Activated CD4-positive, CD25-positive, alpha-beta regulatory T cell treated with anti-CD3 and anti-CD28 coated beads, Interleukin-2, amount 50 U/mL, for 24 hours (primary cell): ENCODE data around the gene IQSEC1.

Experiments used
- ATAC-seq, 2 donors: fragments of 150-1000 bp; cut with Tn5 transposase; one replicate each; pipeline ENCODE4 v1.10.0; 2021; ENCODE audit warnings: mild to moderate bottlenecking in 1 of 2, moderate library complexity in 1 of 2

The IQSEC1 gene

DNA sequence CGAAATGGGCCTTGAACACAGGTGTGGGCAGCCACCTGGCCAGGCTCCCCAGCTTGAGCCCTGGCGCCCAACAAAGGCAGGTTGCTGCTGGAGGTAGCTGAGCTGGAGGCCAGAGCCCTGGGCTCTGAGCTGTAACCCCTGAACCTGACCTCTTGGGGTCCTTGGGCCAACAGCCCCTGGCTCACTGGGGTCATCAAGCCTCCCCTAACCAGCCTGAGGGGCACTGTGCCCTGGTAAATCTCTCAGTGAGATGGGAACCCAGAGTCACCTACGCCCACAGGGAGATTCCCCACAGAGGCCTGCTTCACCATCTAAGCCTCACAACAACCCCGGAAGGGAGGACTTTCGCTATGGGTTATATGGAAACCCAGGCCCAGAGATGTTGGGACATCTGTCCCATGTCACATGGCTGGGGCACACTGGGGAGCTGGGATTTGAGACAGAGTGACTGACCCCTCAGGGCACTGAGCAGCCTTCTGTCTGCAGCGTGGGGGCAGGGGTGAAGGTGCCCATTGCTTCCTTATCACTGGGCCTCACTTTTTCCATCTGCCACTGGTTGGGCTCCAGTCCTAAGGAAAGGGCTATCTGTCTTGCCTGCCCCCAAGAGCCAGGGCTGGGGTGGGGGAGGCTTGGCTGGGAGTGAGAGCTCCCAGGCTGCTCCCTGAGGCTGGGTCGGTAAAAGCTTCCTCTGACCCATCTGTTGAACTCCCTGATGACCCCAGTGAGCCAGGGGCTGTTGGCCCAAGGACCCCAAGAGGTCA lies 59.1 kb downstream of the IQSEC1 start:
- ATAC-seq: peak in 1 of 2 donors; percentile 7

DNA sequence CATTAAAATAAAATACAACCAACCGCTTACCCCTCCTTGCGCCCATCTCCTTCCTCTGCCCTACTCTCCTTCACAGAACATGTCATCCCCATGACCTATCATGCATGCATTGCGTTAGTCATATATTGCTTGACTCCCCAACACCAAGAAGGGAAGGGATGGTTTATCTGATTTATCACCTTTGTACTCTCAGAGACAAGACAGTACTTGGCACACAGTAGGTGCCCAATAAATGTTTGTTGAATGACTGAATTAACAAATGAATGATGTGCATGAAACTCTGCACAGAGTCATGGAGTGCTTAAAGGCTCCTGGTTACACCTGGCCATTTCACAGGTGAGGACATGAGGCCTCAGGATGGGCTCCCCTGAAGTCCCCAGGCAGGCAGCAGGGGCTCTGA lies 59.7 kb downstream of the IQSEC1 start:
- peak in 1 of 2 donors; percentile 12 for ATAC-seq

DNA sequence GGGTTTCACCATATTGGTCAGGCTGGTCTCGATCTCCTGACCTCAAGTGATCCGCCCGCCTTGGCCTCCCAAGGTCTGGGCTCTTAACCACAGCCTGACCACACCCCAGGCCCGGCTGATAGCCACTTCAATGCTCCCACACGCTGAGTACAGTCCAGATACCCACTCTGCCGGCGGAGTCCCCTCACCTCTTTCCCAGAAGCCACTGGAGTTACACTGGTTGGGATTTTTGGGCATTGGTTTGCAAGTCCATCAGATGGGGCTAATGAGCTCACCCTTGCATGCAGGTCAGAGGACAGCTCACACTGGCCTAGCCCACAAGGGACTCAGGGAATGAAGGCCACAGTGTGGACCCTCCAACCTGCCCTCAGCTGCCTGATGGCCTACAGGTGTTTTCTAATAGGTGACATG lies 60.1 kb downstream of the IQSEC1 start:
- ATAC-seq: no peak

DNA sequence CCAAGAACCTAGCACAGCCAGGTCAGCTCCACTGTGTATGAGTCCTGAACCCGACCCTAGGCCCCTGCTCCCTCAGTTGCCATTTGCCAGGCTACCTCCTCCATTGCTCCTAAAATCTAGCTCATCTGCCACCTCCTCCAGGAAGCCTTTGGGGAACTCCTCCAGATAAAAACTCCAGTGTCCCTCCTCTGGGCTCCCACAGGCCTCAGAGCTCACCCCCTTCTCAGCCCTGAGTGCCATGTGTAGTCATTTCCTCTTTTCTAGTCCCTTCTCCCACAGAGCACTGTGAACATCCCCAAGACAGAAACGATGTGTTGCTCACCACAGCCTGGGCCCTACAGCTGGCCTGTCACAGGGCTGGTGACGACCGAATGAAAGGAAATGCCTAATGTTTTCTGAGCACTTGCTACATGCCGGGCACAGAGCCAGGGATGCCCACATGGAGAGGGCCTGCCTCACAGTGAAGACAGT lies 61.0 kb downstream of the IQSEC1 start:
- ATAC-seq: peak; percentile 43 to 60

DNA sequence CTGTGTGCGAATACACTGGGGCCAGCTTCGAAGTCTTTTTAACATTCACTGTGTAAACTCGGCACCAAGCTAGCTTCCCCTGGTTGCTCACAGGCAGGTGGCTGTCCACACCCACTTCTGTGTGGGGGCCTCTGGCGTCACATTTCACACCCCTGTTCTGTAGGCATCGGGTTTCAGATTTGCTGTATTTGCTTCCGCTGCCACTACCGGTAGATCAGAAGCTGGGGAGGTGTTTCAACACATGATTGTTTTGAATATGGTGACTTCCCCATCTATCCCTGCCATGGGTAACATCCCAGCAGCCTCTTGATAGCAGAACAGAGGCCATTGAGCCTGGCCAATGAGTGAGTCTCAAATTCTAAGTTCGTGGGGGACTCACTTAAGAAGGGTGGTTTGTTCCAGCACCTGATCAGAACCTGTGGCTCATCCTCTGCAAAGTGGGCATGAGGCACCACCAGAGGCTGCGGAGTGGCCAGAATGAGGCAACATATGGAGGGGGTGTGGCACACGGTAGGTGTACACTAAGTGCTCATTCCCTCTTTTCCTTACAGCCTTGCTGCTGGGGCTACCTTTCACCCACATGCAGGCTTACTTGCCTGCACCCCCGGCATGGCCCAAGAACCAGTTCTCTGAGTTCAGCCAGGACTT lies 61.5 kb downstream of the IQSEC1 start:
- peak; percentile 74 to 77 for ATAC-seq

DNA sequence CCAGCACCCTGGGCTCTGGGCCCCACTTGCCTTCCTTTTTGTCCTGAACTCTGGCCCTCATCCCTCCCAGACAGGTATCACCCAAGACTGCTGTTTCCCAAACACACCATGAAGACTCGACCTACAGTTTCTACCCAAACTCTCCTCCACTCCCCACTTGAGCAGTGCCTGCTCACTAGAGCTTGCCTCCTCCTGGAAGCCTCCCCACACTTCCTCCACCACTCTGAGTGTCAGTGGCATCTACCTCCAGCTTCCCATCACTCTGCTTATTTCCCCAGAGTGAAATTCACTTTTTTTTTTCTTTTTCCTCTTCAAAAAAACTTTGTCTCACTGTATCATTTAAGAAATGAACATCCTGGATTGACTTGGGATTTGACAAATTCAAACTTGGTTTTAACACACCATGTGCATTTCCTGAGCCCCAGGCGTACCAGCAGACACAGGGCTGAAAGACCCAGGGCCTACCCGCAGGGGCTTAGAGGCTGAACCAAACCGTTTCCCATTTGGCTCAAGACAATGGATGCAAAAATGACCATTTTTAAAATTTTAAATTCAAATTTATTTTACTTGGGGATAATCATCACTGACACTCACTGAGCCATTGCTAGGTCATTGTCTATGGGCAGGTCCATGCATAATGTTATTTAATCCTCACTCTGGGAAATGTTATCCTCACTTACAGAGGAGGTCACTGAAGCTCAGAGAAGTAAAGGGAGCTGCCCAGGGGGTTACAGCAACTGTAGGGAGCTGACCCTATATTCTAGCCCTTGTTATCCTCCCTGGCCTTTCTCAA lies 62.3 kb downstream of the IQSEC1 start:
- ATAC-seq: no peak

DNA sequence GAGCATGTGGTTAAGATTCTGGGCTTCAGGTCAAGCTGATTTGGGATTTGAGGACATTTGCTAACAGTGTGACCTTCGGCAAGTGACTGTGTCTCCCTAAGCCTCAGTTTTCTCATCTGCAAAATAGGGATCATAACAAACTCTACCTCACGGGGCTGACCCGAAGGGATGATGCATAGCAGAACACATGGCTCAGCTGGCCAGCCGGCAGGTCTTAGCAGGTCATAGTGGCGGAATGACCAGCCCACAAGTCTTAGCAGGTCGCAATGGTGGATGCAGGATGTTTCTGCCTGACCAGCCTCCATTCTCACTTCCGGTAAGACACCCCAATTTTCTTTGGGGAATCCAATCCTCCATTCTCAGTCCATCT lies 63.3 kb downstream of the IQSEC1 start:
- no peak for ATAC-seq

DNA sequence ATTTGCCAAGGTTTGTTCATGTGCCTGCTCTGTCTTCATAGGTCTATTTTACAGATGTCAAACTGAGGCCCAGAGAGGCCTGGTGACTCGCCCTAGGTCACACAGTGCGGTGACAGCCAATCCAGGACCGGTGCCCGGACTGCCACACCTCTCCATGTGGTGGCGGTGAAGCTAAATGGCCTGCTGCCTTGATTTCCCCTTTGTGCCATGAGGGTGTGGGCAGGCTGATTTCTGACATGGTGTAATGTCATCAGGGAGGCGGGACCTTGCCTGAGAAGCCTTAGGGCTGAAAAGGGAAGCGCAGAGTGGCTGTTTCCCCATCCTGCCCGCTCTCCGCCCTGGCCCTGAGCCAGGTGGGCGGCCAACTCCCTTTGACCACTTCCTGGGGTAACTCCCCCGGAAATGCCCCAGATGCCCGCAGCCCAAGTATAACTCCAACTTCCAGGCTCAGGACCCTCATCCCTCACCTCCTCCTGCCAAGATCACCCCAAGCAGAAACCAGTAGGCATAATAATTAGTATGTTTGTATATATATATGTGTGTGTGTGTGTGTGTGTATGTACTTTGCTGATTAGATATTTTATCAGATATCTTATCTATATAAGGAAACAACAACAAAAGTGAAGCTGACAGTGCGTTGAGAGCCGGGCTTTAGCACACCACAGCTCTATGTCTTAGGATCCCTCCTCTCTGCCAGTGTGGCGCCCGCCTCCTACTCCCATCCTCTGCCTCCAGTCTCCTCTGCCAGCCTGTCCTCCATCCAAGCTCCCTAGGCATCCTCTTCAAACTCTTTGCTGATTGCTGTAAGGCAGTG lies 63.9 kb downstream of the IQSEC1 start:
- ATAC-seq: no peak

DNA sequence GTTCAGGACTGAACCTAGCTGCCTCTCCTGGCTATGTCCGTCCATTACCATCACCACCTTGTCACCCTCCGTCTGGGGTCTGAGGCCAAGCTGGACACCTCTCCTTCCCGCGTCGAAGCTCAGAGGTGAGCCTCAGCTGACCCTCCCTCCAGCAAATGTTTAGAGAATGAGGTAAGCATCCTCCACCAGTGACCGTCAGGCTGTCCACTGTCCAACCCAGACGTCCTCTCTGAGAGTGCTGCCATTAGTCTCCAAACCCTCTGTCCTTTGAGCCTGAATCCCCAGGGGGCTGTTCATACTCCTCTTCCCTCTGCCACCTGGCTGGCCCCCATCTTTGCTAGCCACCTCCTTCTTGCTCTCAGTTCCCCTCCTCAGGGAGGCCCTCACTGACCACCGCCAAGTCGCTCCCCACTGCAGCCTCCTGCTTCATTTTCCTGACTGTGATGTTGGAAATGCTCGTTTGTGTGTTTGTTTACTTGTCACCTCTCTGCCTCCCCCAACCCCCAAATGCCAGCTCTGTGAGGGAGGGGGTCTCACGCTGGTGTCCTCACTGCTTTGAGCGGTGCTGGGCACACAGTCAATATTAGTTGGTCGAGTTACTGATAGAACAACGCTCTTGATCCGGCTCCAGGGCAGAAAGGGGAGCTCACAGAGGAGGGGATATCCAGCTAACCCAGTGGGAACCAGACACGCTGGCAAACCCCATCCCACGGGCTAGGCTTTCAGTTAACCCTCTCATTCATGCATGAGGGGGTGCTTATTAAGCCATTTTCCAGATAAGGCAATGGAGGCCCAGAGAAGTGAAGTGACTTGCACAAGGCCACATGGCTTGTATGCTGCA lies 64.9 kb downstream of the IQSEC1 start:
- ATAC-seq: no peak

DNA sequence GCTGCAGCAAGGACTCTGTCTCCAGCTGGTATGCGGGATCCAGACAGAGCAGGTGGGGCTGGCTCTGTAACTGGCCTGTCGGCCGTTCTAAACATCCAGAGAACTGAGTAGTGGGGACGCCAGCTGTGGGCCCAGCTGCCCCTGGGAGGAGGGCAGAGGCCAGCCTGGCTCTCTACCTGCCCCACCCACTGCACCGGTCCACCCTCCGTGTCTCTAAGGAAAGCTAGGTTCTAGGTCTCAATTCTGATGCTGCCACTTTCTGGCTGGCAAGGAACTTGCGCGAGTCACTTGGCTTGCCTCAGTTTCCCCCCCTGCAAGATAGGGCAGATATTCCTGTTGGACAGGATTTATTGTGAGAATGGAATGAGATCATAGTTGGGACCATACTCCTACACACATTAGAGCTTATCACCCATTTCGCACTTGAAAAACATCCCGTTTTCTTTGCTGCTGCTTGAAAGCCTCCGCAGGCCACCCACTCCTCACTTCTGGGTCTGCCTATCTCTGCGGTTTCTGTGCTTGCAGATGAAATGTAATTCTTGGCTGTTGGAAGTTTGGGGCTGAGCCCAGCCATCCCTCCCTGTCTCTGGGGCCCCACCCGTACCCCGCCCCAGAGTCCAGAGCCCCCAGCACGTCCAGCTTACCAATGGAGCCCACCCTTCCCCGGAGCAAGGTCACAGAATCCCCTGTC lies 65.8 kb downstream of the IQSEC1 start:
- no peak for ATAC-seq

DNA sequence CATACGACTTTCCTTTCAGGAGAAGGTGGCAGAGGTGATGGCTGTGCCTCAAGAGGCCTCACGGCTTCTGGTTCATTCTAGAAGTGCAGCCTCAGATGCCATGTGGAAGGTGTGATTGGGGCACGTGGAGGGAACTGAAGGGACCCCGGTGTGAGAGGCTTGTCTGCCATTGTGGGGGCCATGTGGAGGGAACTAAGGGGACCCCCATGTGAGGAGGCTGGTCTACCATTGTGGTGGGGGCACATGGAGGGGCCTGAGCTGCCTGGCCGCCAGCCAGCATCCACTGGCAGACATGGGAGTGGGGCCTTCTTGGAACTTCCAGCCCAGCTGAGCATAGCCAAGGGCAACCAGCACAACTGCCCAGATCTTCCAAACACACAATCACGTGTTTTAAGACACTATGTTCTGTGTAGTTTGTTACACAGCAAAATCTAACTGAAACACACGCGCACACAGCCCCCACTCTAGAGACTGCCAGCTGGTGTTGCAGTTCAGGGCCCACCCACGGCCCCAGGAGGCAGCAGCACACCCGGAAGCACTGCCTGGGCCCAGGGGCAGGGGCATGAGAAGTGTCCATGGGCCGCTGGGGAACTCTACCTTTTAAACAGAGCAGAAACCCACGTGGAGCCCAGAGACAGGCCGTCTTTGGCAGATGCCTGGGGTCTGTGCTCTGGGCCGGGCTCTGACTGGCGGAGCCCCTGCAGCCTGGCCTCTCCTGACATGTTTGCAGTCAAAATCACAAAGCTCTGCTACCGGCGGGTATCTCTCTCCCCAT lies 66.8 kb downstream of the IQSEC1 start:
- no peak for ATAC-seq

DNA sequence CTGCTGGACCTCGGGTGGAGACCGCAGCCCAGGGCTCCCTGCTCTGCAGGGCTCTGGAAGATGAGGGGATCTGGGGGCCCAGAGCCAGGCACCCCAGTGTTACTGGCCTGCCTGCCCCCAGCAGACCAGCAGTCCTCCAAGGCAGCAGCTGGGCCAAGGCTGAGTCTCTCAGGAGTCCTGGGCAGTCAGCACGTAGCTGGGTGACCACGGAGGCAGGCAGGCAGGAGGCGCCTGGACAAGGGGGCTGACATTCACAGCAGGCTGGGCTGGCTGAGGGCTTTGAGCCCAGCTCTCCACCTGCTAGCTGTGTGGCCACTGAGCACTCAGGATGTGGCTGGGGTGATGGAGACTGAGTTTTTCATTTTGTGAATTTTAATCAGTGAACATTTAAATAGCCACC lies 67.9 kb downstream of the IQSEC1 start:
- ATAC-seq: no peak

DNA sequence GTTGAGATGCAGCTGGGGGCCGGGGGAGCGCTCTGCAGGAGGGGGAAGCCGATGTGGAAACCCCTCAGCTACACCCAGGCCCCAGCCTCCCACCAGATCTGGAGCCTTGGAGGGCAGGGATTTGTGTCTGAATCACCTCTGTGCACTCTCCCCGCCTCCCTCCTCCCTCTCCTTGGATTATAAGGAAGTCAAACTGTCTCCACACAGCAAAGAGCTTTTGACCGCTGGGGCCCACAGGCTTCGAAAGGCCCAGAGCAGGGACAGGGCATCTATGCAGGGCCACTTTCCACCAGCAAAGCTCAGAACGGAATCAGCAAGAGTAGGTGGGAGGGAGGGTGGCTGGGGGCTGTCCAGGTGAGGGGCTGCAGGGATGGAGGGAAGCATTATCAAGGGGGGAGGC lies 68.9 kb downstream of the IQSEC1 start:
- ATAC-seq: no peak

DNA sequence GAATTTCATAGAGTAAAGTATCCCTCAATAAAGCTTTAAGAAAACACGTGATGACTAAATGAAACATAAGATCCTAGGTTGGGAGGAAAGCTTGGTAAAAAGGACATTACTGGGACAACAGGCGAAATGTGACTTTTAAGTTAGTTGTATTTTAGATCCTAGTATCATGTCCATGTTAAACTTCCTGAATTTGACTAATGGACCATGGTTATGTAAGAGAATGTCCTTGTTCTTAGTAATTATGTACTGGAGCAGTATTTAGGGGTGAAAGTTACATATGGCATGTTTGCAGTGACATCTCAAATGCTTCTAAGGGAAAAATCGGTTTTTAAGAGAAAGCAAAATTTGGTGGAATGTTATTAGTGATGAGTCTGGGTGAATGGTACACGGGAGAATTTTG lies 69.6 kb downstream of the IQSEC1 start:
- ATAC-seq: no peak

DNA sequence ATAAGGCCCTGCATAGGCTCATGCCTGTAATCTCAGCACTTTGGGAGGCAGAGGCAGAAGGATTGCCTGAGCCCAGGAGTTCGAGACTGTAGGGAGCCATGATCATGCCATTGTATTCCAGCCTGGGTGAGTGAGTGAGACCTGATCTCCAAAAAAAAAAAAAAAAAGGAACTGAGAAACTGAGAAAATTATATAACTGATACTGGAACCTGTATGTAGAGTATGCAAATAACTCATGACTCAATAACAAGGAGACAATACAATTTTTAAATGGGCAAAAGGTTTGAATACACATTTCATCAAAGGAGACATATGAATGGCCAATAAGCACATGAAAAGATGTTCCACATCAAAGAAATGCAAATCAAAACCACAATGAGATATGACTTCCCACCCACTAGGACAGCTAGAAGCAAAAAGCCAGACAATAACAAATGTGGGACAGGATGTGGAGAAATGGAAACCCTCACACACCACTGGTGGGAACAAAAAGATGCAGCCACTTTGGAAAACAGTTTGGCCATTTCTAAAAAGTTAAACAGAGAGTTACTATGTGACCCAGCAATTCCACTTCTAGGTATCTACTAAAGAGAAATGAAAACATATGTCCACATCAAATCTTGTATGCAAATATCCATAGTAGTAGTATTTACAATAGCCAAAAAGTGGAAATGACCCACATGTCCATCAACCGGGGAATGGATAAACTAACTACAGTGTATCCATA lies 70.7 kb downstream of the IQSEC1 start:
- peak; percentile 74 to 79 for ATAC-seq

DNA sequence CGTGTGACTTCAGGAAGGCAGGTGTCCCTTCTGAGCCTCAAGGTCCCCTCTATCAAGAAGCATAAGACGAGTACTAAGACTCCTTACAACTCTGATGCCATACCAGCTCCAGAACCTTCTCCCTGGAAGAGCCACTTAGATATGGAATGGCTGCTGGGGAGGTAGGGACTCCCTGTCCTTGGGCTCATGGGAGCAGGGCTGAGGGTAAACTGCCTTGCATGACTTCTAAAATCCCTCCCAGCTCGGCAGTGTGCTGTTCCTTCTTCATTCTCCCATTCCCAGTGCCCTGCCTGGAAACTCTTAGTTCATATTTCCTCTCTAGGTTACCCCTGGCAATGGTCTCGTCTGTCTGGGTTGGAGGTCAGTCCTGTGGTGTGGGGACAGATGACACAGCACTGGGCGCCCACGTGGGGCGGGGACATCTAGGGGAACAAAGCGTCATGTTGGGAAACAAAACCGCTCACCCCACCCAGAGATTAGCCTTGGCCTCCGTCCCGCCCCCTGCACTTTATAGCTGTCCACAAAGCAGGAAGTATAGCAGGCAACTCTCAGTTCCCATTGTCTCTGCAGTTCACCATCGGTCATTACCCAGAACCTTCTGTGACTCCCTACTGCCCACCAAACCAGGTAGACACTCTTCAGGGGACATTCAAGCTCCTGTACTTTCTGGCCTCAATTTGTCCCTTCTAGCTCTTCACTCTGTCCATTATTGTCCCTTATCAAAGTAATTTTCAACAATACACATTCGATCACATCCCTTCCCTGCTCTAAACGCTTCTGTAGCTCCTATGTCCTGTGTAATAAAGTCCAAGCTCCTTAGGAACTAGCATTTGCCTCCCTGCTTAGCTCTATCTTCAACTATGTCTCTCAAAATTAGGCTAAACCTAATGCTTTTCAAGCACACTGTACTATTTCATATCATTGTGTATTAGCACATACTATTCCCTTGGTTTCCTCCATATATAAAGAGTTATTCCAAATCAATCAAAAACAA lies 73.8 kb downstream of the IQSEC1 start:
- no peak for ATAC-seq

DNA sequence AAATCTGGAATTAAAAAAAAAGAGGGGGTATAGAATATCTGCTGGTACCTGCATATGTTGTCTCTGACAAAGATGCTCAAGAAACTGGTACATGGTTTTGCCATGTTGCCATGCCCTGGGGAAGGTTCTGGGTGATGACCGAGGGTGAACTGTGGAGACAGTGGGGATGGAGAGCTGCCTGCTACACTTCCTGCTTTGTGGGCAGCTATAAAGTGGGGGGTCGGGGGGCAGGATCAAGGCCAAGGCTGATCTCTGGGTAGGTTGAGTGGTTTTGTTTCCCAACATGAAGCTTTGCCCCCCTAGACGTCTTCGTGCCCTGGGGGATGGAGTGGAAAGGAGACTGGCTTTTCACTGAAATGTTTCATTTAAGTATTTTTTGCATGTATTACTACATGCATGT lies 74.6 kb downstream of the IQSEC1 start:
- no peak for ATAC-seq

DNA sequence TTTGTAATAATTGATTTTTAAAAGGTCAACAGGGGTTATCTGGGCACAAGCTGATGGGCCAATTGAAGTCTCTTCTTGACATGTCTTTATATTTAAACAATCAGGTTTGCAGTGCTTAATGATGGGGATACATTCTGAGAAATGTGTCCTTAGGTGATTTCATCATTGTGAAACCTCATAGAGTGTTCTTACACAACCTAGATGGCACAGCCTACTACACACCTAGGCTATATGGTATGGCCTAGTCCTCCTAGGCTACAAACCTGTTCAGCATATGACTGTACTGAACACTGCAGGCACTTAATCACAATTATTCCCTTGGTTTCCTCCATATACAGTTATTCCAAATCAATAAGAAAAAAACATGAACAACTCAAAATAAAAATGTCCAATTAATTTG lies 75.8 kb downstream of the IQSEC1 start:
- no peak for ATAC-seq

DNA sequence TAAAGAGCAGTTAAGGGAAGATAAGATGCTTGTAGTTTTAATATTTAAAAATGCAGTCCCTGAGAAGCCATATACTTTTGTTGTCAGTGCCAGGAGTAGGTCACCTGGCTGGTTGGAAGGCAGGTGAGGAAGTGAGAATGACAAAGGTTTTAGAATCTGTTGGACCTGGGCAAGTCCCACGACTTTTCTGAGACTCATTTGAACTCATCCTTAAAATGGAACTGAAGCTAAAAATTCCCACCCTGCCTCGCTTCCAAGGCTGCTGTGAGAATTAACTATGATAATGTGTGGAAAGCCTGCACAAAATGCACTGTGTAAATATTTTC lies 77.1 kb downstream of the IQSEC1 start:
- no peak for ATAC-seq
